Sciatic nerve (tissue), 2 donors: ENCODE data around the gene KRT222. TPM values are rescaled to one million over a fixed set of nuclear protein-coding genes. Genes with fewer than 3 reads are reported as not detected.

Experiments
- ATAC-seq: fragments of 200-7000 bp; cut with Tn5 transposase; one replicate; pipeline ENCODE4 v1.9.1; 2020; ENCODE audit warnings: mild to moderate bottlenecking, moderate library complexity
- DNase-seq: peaks from one replicate; pipeline ENCODE4 v3.0.0-alpha.2; 2020; ENCODE audit warnings: low spot score
- intact Hi-C: fragments of 100-400 bp; cut with DNase I; formaldehyde crosslinking; loops from one replicate; pipeline ENCODE4 v1.14.2; 2022
- total RNA-seq: library from RNA; stranded (reverse); fragmentation: NEBNext Ultra II Directional; extraction: Animal tissue kit (Norgen Biotek cat#: 25700); gene quantifications from one replicate; pipeline ENCODE4 v1.2.1, GENCODE V29; 2021
- donor health status: DM: no; HTN: no; CAD: no.
- donor health status: DM: no; HTN: no; CAD: no.

The KRT222 gene
- total RNA-seq, 1 donor from 2014 or later = 8.2 TPM

GRCh38 chr17:40618754-40619625 is 46.0 kb downstream of the KRT222 start:
- ATAC-seq (no peak), DNase-seq (no peak)
- intact Hi-C loops = loop anchor here (10.0 kb wide), 1 partner anchor 176 kb away; the partner anchor contains the start of gene KRT28

- no peak for DNase-seq
- peak; percentile 31 for ATAC-seq
- intact Hi-C loops = loop anchor here (10.0 kb wide), 1 partner anchor 177 kb away; the partner anchor contains the start of gene KRT28
Observed at GRCh38 chr17:40617678-40618240, 47.2 kb downstream of the KRT222 start.

GRCh38 chr17:40616592-40616991 is 48.4 kb downstream of the KRT222 start:
- no peak for ATAC-seq
- intact Hi-C loops = loop anchor here (10.0 kb wide), 1 partner anchor 178 kb away; the partner anchor contains the start of gene KRT28
- DNase-seq = no peak

- ATAC-seq = no peak
- intact Hi-C loops = loop anchor here (10.0 kb wide), 1 partner anchor 179 kb away; the partner anchor contains the start of gene KRT28
Observed at GRCh38 chr17:40615841-40616476, 49.0 kb downstream of the KRT222 start.

GRCh38 chr17:40615068-40615840 is 49.7 kb downstream of the KRT222 start:
- DNase-seq = no peak

More at GRCh38 chr17:40615841-40616476, 49.0 kb downstream of the KRT222 start:
- peak; percentile 75 for DNase-seq

GRCh38 chr17:40614431-40615067 is 50.4 kb downstream of the KRT222 start:
- no peak for DNase-seq
- intact Hi-C loops = loop anchor here (10.0 kb wide), 1 partner anchor 180 kb away; the partner anchor contains the start of gene KRT28
- ATAC-seq = no peak

More at GRCh38 chr17:40615068-40615840, 49.7 kb downstream of the KRT222 start:
- intact Hi-C loops = loop anchor here (10.0 kb wide), 1 partner anchor 180 kb away; the partner anchor contains the start of gene KRT28
- ATAC-seq = peak; percentile 56

GRCh38 chr17:40613467-40614154 is 51.4 kb downstream of the KRT222 start:
- DNase-seq (no peak), ATAC-seq (no peak)
- intact Hi-C loops = loop anchor here (10.0 kb wide), 1 partner anchor 181 kb away; the partner anchor contains the start of gene KRT28

GRCh38 chr17:40612599-40613244 is 52.3 kb downstream of the KRT222 start:
- intact Hi-C loops = loop anchor here (10.0 kb wide), 1 partner anchor 182 kb away; the partner anchor contains the start of gene KRT28
- ATAC-seq (no peak), DNase-seq (no peak)

- intact Hi-C loops = loop anchor here (10.0 kb wide), 1 partner anchor 183 kb away; the partner anchor contains the start of gene KRT28
- ATAC-seq = no peak
- no peak for DNase-seq
Observed at GRCh38 chr17:40611840-40612474, 53.0 kb downstream of the KRT222 start.

GRCh38 chr17:40610359-40610758 is 54.6 kb downstream of the KRT222 start:
- intact Hi-C loops = loop anchor here (10.0 kb wide), 1 partner anchor 184 kb away; the partner anchor contains the start of gene KRT28
- DNase-seq (no peak), ATAC-seq (no peak)

GRCh38 chr17:40608061-40608581 is 56.9 kb downstream of the KRT222 start:
- intact Hi-C loops = no loop called here
- DNase-seq (no peak), ATAC-seq (no peak)

GRCh38 chr17:40607641-40608040 is 57.3 kb downstream of the KRT222 start:
- ATAC-seq (no peak), DNase-seq (no peak)
- intact Hi-C loops = no loop called here

- DNase-seq = no peak
- intact Hi-C loops = no loop called here
- peak; percentile 18 for ATAC-seq
Observed at GRCh38 chr17:40606548-40607353, 58.2 kb downstream of the KRT222 start.

- DNase-seq (no peak), ATAC-seq (no peak)
- intact Hi-C loops = no loop called here
Observed at GRCh38 chr17:40605306-40605705, 59.7 kb downstream of the KRT222 start.
